Activated CD4-positive, alpha-beta memory T cell treated with anti-CD3 and anti-CD28 coated beads for 36 hours (primary cell): ENCODE data around the gene PADI1. TPM values are rescaled to one million over a fixed set of nuclear protein-coding genes. Genes with fewer than 3 reads are reported as not detected.

ENCODE experiments used
- CTCF ChIA-PET: fragments of 350-600 bp; sonication (Branson Sonifier 250); formaldehyde crosslinking; loops from one replicate; lab custom pipeline; 2021; ENCODE audit warnings: antibody characterized with exemption, inconsistent platforms; lab: Charles Lee
- POLR2A ChIA-PET: fragments of 350-600 bp; sonication (Branson Sonifier 250); formaldehyde crosslinking; loops from one replicate; lab custom pipeline; 2021; ENCODE audit warnings: antibody characterized with exemption; lab: Charles Lee
- DNase-seq: peaks from one replicate; pipeline ENCODE4 v3.0.0-alpha.2; 2020
- H3K27ac Mint-ChIP-seq: one replicate; pipeline ENCODE4 v1.8.0; 2021; ENCODE audit warnings: mixed read lengths
- H3K27me3 Mint-ChIP-seq: one replicate; pipeline ENCODE4 v1.8.0; 2021; ENCODE audit warnings: mixed read lengths
- H3K36me3 Mint-ChIP-seq: one replicate; pipeline ENCODE4 v1.8.0; 2021; ENCODE audit warnings: mixed read lengths
- H3K4me1 Mint-ChIP-seq: one replicate; pipeline ENCODE4 v1.8.0; 2021; ENCODE audit warnings: low read depth, mixed read lengths
- H3K4me3 Mint-ChIP-seq: one replicate; pipeline ENCODE4 v1.8.0; 2021; ENCODE audit warnings: mild to moderate bottlenecking, mixed read lengths
- H3K9me3 Mint-ChIP-seq: one replicate; pipeline ENCODE4 v1.8.0; 2021; ENCODE audit warnings: mixed read lengths
- intact Hi-C: fragments of 100-400 bp; cut with micrococcal nuclease; formaldehyde crosslinking; loops from one replicate; pipeline ENCODE4 v1.15.1; 2023
- total RNA-seq, 2 experiments: library from RNA; stranded (reverse); gene quantifications; one replicate each; pipeline ENCODE4 v1.2.3, GENCODE V29; 2021

PADI1 gene
- total RNA-seq, 2 experiments from 2014 or later, result not detected

DNA sequence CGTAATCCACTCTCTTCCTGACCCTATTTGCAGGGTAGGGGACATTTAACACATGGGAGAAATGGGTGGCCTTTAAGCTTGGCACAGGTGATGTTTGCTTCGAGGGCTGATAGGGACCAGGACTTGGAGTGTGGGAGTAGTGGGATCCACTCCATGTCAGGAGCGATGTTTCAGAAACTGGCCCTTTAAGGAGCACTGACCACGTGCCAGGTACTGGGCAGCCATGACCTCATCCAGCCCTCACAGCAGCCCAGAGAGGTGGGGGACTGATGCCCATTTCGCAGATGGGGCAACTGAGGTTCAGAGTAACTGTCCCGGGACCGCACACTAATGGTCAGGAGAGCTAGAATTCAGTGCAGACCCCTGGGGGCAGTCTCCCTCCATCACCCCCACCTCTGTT is 55.3 kb downstream of the PADI1 start:
- no peak overlapping the region for H3K27ac Mint-ChIP-seq
- no peaks in the 10 kb centered on the region for H3K9me3 Mint-ChIP-seq
- H3K36me3 Mint-ChIP-seq, result no peaks in the 10 kb centered on the region
- peaks cover 6% of the 10 kb centered on the region for H3K27me3 Mint-ChIP-seq
- ChIA-PET POLR2A (no interaction called here), CTCF (interaction anchor here (0.6 kb wide), 1 partner anchor 1970 kb away, joined by 3 read pairs; no protein-coding TSS in a partner anchor)
- no peak for DNase-seq
- H3K4me1 Mint-ChIP-seq, result no peaks in the 10 kb centered on the region
- intact Hi-C loops, result no loop called here
- no peak overlapping the region for H3K4me3 Mint-ChIP-seq

- intact Hi-C loops, result no loop called here
- H3K4me3 Mint-ChIP-seq, result no peak overlapping the region
- H3K36me3 Mint-ChIP-seq, result no peaks in the 10 kb centered on the region
- ChIA-PET CTCF (no interaction called here), POLR2A (no interaction called here)
- no peak overlapping the region for H3K27ac Mint-ChIP-seq
- no peaks in the 10 kb centered on the region for H3K9me3 Mint-ChIP-seq
- no peak for DNase-seq
- H3K27me3 Mint-ChIP-seq, result peaks cover 3% of the 10 kb centered on the region
- H3K4me1 Mint-ChIP-seq, result no peaks in the 10 kb centered on the region
These were observed 55.8 kb downstream of the PADI1 start for GRCh38 chr1:17260738-17261137.

DNA sequence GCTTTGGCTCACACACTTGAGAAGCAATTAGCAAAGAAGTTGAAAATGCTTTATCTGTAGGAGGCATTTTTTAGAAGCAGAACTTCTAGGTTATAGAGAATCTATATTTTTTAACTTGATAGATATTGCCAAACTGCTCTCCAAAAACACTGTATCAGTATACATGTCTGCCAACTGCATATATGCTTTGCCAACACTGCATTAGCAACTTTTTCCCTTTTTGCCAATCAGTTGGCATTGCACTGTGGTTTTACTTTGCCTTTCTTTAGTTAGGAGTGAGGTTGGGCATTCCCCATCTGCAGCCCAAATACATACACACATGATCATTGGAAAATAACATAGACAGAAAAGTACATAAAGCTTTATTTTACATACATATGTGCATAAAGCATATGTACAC is 59.0 kb downstream of the PADI1 start:
- ChIA-PET POLR2A (no interaction called here), CTCF (no interaction called here)
- DNase-seq, result no peak
- intact Hi-C loops, result no loop called here
- no peaks in the 10 kb centered on the region for H3K36me3 Mint-ChIP-seq
- no peaks in the 10 kb centered on the region for H3K9me3 Mint-ChIP-seq
- no peaks in the 10 kb centered on the region for H3K4me1 Mint-ChIP-seq
- no peaks in the 10 kb centered on the region for H3K27me3 Mint-ChIP-seq
- no peak overlapping the region for H3K4me3 Mint-ChIP-seq
- no peak overlapping the region for H3K27ac Mint-ChIP-seq

GRCh38 chr1:17264470-17264869 is 59.5 kb downstream of the PADI1 start:
- intact Hi-C loops, result no loop called here
- POLR2A ChIA-PET, result no interaction called here
- Mint-ChIP-seq H3K4me1 (no peaks in the 10 kb centered on the region), H3K36me3 (no peaks in the 10 kb centered on the region), H3K9me3 (no peaks in the 10 kb centered on the region), H3K27ac (no peak overlapping the region), H3K4me3 (no peak overlapping the region), H3K27me3 (no peaks in the 10 kb centered on the region)
- no peak for DNase-seq
- CTCF ChIA-PET, result no interaction called here

GRCh38 chr1:17265162-17265561 is 60.2 kb downstream of the PADI1 start:
- Mint-ChIP-seq H3K9me3 (no peaks in the 10 kb centered on the region), H3K27ac (no peak overlapping the region), H3K27me3 (no peaks in the 10 kb centered on the region), H3K4me3 (no peak overlapping the region), H3K36me3 (no peaks in the 10 kb centered on the region), H3K4me1 (no peaks in the 10 kb centered on the region)
- DNase-seq, result no peak
- POLR2A ChIA-PET, result no interaction called here
- intact Hi-C loops, result no loop called here
- CTCF ChIA-PET, result no interaction called here

DNA sequence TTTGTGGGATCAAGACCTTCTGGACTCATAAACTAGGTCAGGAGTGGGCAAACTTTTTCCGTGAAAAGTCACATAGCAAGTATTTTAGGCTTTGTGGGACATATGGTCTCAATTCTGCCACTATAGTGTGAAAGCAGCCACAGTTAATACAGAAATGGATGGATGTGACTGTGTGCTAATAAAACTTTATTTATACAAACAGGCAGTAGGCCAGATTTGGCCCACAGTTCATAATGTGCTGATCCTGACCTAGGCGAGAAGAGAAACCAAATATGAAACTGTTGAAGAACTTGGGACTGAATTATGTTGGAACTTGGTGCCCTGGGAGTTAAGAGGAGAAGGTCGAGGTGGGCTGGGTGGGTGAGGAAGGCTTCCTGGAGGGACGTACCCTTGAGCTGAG is 61.0 kb downstream of the PADI1 start:
- POLR2A ChIA-PET, result no interaction called here

GRCh38 chr1:17270891-17271765 is 66.2 kb downstream of the PADI1 start:
- Mint-ChIP-seq H3K36me3 (no peaks in the 10 kb centered on the region), H3K27ac (no peak overlapping the region), H3K9me3 (no peaks in the 10 kb centered on the region), H3K4me3 (no peak overlapping the region), H3K4me1 (no peaks in the 10 kb centered on the region), H3K27me3 (peaks cover 13% of the 10 kb centered on the region)
- no peak for DNase-seq
- POLR2A ChIA-PET, result interaction anchor here (0.6 kb wide), 1 partner anchor 1489 kb away, joined by 5 read pairs; no protein-coding TSS in a partner anchor
- intact Hi-C loops, result no loop called here
- CTCF ChIA-PET, result no interaction called here

More for the DNA sequence above, 61.0 kb downstream of the PADI1 start:
- Mint-ChIP-seq H3K27ac (no peak overlapping the region), H3K36me3 (no peaks in the 10 kb centered on the region), H3K27me3 (no peaks in the 10 kb centered on the region), H3K9me3 (no peaks in the 10 kb centered on the region), H3K4me3 (no peak overlapping the region), H3K4me1 (no peaks in the 10 kb centered on the region)
- CTCF ChIA-PET, result no interaction called here
- DNase-seq, result no peak
- intact Hi-C loops, result no loop called here

- Mint-ChIP-seq H3K4me1 (no peaks in the 10 kb centered on the region), H3K4me3 (no peak overlapping the region), H3K9me3 (no peaks in the 10 kb centered on the region), H3K27ac (no peak overlapping the region), H3K27me3 (peaks cover 13% of the 10 kb centered on the region), H3K36me3 (no peaks in the 10 kb centered on the region)
- intact Hi-C loops, result no loop called here
- POLR2A ChIA-PET, result interaction anchor here (0.6 kb wide), 1 partner anchor 1490 kb away, joined by 5 read pairs; no protein-coding TSS in a partner anchor
- no peak for DNase-seq
- CTCF ChIA-PET, result interaction anchor here (0.8 kb wide), 1 partner anchor 13 kb away, joined by 4 read pairs; no protein-coding TSS in a partner anchor
These were observed 67.1 kb downstream of the PADI1 start for GRCh38 chr1:17272066-17272465.

- Mint-ChIP-seq H3K4me1 (no peaks in the 10 kb centered on the region), H3K9me3 (no peaks in the 10 kb centered on the region), H3K27ac (no peak overlapping the region), H3K4me3 (no peak overlapping the region), H3K27me3 (peaks cover 15% of the 10 kb centered on the region), H3K36me3 (no peaks in the 10 kb centered on the region)
- intact Hi-C loops, result no loop called here
- no peak for DNase-seq
- ChIA-PET POLR2A (no interaction called here), CTCF (interaction anchor here (0.8 kb wide), 1 partner anchor 13 kb away, joined by 4 read pairs; no protein-coding TSS in a partner anchor)
These were observed 67.7 kb downstream of the PADI1 start for GRCh38 chr1:17272646-17273045.

DNA sequence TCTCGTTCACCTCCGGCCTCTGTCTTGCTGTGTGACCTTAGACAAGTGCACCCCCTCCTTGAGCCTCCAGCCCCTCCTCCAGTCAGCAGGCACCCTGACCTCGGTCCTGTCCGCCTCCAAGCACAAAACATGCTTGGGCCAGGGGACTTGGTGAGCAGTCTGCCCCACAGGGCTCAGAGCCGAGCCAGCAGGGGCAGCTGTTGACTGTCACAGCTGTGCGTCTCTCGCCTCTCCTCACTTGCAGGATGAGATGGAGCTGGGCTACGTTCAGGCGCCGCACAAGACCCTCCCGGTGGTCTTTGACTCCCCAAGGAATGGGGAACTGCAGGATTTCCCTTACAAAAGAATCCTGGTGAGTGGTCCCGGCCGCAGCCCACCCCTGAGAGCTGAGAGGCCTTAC is 68.2 kb downstream of the PADI1 start:
- intact Hi-C loops, result no loop called here
- Mint-ChIP-seq H3K4me1 (no peaks in the 10 kb centered on the region), H3K27ac (no peak overlapping the region), H3K4me3 (no peak overlapping the region), H3K36me3 (no peaks in the 10 kb centered on the region), H3K27me3 (peaks cover 16% of the 10 kb centered on the region), H3K9me3 (no peaks in the 10 kb centered on the region)
- CTCF ChIA-PET, result no interaction called here
- POLR2A ChIA-PET, result no interaction called here
- no peak for DNase-seq

DNA sequence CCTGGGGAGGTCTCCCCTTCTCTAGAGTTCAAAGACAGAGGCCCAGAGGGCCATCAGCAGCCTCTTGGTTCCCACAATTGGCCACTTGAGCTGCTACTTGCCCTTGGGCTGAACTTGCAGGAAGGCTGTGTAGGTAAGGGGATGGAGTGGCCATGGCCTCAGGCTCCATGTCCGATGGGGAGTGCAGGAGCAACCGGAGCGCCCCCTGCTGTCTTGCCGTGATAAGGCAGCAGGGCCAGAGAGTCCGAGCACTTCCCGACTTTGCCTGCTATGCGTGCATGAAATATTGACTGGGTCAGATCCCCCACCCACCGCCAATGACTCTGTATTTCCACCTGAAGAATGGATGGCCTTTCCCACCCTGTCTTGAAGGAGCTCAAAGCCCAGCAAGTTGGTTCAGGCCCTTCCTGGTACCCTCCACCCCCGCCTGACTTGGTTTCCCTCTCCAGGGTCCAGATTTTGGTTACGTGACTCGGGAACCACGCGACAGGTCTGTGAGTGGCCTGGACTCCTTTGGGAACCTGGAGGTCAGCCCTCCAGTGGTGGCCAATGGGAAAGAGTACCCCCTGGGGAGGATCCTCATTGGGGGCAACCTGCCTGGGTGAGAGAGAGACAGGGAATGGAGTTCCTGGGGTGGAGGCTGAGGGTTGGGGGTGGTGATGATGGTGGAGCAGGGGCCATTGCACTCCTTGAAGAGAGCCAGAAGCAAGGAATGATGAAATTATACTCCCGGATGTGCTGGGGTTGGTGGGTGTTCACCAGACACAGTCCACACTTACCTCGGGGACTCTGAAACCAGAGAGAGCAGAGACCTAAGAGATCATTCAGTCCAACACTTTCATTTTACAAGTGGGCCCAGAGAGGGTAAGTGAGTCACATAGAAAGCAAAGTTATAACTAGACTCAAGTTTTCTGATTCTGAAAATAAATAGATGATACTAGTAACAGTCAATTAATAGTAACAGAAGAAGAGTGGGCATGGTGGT is 69.5 kb downstream of the PADI1 start:
- Mint-ChIP-seq H3K27me3 (peaks cover 16% of the 10 kb centered on the region), H3K9me3 (no peaks in the 10 kb centered on the region), H3K4me3 (no peak overlapping the region), H3K4me1 (no peaks in the 10 kb centered on the region), H3K36me3 (no peaks in the 10 kb centered on the region), H3K27ac (no peak overlapping the region)
- ChIA-PET CTCF (interaction anchor here (0.6 to 1.4 kb wide), 3 partner anchors 10 to 152 kb away, joined by 3 read pairs; no protein-coding TSS in a partner anchor), POLR2A (no interaction called here)
- DNase-seq, result peak; percentile 54
- intact Hi-C loops, result no loop called here

- intact Hi-C loops, result no loop called here
- Mint-ChIP-seq H3K27ac (no peak overlapping the region), H3K36me3 (no peaks in the 10 kb centered on the region), H3K4me3 (no peak overlapping the region), H3K4me1 (no peaks in the 10 kb centered on the region), H3K9me3 (no peaks in the 10 kb centered on the region), H3K27me3 (peaks cover 16% of the 10 kb centered on the region)
- ChIA-PET CTCF (interaction anchor here (0.7 kb wide), 1 partner anchor 10 kb away, joined by 4 read pairs; no protein-coding TSS in a partner anchor), POLR2A (no interaction called here)
- DNase-seq, result no peak
These were observed 71.6 kb downstream of the PADI1 start for GRCh38 chr1:17276568-17276967.
